ENCODE measurements around the gene HSD17B10.

- TF ChIP-seq CTCF (conservative IDR thresholded peaks at IDR 0.05 in 1 of 2, IDR thresholded peaks at IDR 0.05 in 1 of 2; ENCODE audit: extremely low read depth in 1 of 2, insufficient read depth in 1 of 2, low read depth in 1 of 2, low read length in 2 of 2) (no peak), EZH2 (IDR thresholded peaks at IDR 0.05; ENCODE audit: borderline replicate concordance, low read length) (no peak)
Measured at GRCh38 chrX:53429755-53430154, 4.4 kb downstream of the HSD17B10 start.

All from mammary epithelial cell (primary cell).